ENCODE results near the gene STMP1.

The STMP1 gene

GRCh38 chr7:135678612-135679575 is 16.6 kb downstream of the STMP1 start:
- Histone ChIP-seq H3K36me3 (ENCODE audit: low read length) (peaks cover 11% of the 10 kb centered on the region), H3K9ac (ENCODE audit: low read length) (no peak overlapping the region), H3K9me2 (replicated peaks; ENCODE audit: insufficient read depth, low read length) (no peaks in the 10 kb centered on the region), H2AFZ (ENCODE audit: low read depth, low read length, severe bottlenecking) (no peak overlapping the region), H3K27ac (ENCODE audit: low read depth, low read length) (no peak overlapping the region), H4K20me1 (ENCODE audit: low read depth, low read length) (no peaks in the 10 kb centered on the region), H3K4me2 (ENCODE audit: low read depth, low read length, poor library complexity, severe bottlenecking) (no peak overlapping the region), H3K27me3 (ENCODE audit: low read length) (no peaks in the 10 kb centered on the region), H3K79me2 (ENCODE audit: insufficient read depth, low read length) (no peaks in the 10 kb centered on the region), H3F3A (ENCODE audit: insufficient read depth) (no peaks in the 10 kb centered on the region), H3K4me3 (ENCODE audit: insufficient read depth, low read length, poor library complexity, severe bottlenecking) (no peak overlapping the region), H3K9me3 (ENCODE audit: insufficient read depth, low read length) (no peaks in the 10 kb centered on the region)
- TF ChIP-seq EZH2phosphoT487 (conservative IDR thresholded peaks at IDR 0.05; ENCODE audit: low read length): no peak
- no peak for TF ChIP-seq CTCF (IDR thresholded peaks at IDR 0.05; ENCODE audit: insufficient read depth, low read length, poor library complexity, severe bottlenecking)

DNA sequence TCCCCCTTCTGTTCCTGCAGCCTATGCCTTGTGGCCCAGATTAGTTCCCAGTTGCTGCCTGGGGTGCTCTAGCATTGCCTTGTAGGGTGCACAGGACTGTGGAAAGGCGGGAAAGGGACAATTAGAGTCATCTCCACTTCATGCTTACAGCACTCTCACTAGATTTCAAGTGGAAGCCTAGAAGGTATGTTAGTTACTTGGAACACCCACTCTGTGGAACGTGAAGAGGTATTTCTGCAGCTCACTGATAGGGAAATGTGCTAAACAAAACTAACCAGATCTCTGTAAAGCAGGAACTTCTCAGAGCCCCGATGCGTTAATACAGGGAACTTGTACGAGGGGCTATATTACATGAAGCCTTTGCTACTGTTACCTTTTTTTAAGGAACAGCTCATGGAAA is 19.4 kb downstream of the STMP1 start:
- Histone ChIP-seq H2AFZ (ENCODE audit: low read depth, low read length, severe bottlenecking) (no peak overlapping the region), H3K9ac (ENCODE audit: low read length) (no peak overlapping the region), H3K79me2 (ENCODE audit: insufficient read depth, low read length) (no peaks in the 10 kb centered on the region), H4K20me1 (ENCODE audit: low read depth, low read length) (no peaks in the 10 kb centered on the region), H3K27me3 (ENCODE audit: low read length) (no peaks in the 10 kb centered on the region), H3K9me3 (ENCODE audit: insufficient read depth, low read length) (no peaks in the 10 kb centered on the region), H3K9me2 (replicated peaks; ENCODE audit: insufficient read depth, low read length) (no peaks in the 10 kb centered on the region), H3F3A (ENCODE audit: insufficient read depth) (no peaks in the 10 kb centered on the region), H3K4me3 (ENCODE audit: insufficient read depth, low read length, poor library complexity, severe bottlenecking) (no peak overlapping the region), H3K36me3 (ENCODE audit: low read length) (no peaks in the 10 kb centered on the region), H3K4me2 (ENCODE audit: low read depth, low read length, poor library complexity, severe bottlenecking) (no peak overlapping the region), H3K27ac (ENCODE audit: low read depth, low read length) (no peak overlapping the region)
- TF ChIP-seq EZH2phosphoT487 (conservative IDR thresholded peaks at IDR 0.05; ENCODE audit: low read length) (no peak), CTCF (IDR thresholded peaks at IDR 0.05; ENCODE audit: insufficient read depth, low read length, poor library complexity, severe bottlenecking) (no peak)

GRCh38 chr7:135682191-135682590 is 19.9 kb downstream of the STMP1 start:
- no peaks in the 10 kb centered on the region for H3K79me2 ChIP-seq (ENCODE audit: insufficient read depth, low read length)
- no peak for TF ChIP-seq EZH2phosphoT487 (conservative IDR thresholded peaks at IDR 0.05; ENCODE audit: low read length)
- TF ChIP-seq CTCF (IDR thresholded peaks at IDR 0.05; ENCODE audit: insufficient read depth, low read length, poor library complexity, severe bottlenecking): no peak
- H3K9ac ChIP-seq (ENCODE audit: low read length): no peak overlapping the region

More at GRCh38 chr7:135682191-135682590, 19.9 kb downstream of the STMP1 start:
- H3K9me2 ChIP-seq (replicated peaks; ENCODE audit: insufficient read depth, low read length): no peaks in the 10 kb centered on the region
- H3K27ac ChIP-seq (ENCODE audit: low read depth, low read length): no peak overlapping the region
- H3K27me3 ChIP-seq (ENCODE audit: low read length): no peaks in the 10 kb centered on the region
- no peak overlapping the region for H3K4me3 ChIP-seq (ENCODE audit: insufficient read depth, low read length, poor library complexity, severe bottlenecking)
- no peaks in the 10 kb centered on the region for H3F3A ChIP-seq (ENCODE audit: insufficient read depth)
- H3K9me3 ChIP-seq (ENCODE audit: insufficient read depth, low read length): no peaks in the 10 kb centered on the region
- no peaks in the 10 kb centered on the region for H4K20me1 ChIP-seq (ENCODE audit: low read depth, low read length)
- H3K36me3 ChIP-seq (ENCODE audit: low read length): no peaks in the 10 kb centered on the region
- H2AFZ ChIP-seq (ENCODE audit: low read depth, low read length, severe bottlenecking): no peak overlapping the region
- no peak overlapping the region for H3K4me2 ChIP-seq (ENCODE audit: low read depth, low read length, poor library complexity, severe bottlenecking)

Measured in SU-DHL-6 (cell line).